AG08396 (cell line): Measurements from ENCODE around the gene KRTAP5-1.

Experiments used
- DNase-seq: peaks from one replicate; pipeline ENCODE4 v3.0.0; 2012; ENCODE audit warnings: low spot score, mixed read lengths

The KRTAP5-1 gene

DNA sequence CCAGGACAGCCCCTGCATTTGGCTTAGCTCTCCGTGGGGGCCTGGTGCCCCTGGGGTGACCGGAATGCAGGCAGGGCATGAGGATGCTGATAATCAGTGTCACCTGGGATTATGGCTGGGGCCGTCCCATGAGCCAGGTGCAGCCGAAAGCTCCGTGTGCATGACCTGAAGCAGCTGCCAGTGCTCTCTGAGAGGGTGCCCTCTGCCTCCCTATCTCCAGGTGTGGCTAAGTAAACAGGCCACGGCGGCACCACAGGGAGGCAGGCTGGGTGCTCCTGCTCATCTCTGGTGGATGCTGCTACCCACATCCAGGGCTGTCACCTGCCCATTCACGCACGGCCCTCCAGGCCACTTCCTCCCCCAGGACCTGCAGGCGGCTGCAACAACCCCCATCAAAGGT is 42.8 kb downstream of the KRTAP5-1 start:
- no peak for DNase-seq

DNA sequence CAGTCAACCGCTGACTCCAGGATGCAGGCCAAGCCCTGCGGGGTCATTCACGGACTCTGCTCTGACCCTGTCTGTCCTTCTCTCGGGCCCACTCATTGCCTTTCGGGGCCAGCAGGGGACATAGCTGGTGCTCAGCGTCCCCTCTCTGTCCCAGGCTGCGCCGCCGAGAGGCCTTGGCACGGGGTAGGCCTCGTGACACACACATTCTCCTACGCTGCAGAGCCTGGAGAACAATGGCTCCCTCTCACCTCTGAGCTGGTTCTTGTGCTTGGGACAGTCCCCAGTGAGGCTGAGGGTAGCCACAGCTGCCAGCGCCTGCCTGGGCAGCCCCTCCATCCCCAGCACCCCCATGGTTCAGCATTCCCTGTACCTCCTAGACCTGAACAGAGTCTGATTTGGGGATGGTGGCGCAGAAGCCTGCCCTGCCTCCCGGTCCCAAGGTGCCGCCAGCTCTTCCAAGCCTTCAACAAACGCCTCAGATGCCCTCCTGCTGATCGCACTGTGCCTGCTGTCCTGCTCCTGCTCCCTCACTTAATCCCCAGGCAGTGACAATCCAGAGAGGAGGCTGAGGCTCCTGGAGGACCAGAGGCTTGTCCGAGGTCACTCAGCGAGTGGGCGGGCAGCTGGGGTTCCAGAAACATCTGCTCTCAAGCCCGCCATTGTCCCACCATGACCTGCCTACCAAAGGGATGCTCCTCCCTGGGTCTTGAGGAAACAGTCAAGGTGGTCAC is 43.4 kb downstream of the KRTAP5-1 start:
- DNase-seq = no peak

DNA sequence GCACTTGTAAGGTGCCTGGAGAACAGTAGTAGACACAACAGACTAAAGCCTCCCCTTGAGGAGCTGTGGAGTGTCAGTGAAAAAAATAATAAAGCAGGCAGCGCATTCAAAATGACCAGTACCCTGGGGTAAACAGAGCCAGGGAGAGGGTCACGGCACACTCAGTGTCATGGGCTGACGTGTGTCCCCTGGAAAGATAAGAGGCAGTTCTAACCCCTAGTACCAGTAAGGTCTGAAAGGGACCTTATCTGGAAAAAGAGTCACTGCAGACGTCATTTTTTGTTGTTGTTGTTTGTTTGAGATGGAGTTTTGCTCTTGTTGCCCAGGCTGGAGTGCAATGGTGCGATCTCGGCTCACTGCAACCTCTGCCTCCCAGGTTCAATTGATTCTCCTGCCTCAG is 45.0 kb downstream of the KRTAP5-1 start:
- DNase-seq = no peak

DNA sequence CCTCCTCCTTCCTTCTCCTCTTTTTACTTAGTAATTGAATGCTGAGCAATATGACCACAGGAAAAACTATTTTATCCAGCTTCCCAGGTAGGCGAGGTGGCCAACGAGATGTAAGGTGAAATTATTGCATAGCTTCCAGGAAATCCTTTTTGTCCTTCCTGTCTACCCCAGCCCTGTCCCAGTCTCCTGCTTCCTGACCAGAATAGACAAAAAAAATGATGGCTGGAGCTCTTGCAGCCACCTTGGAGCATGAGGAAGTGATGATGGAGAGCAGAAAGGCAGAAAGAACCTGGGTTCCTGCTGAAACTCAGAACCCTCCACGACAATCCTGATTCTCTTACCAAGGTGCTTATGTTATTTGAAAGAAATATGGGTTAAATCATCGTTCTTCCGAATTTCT is 46.9 kb downstream of the KRTAP5-1 start:
- no peak for DNase-seq

DNA sequence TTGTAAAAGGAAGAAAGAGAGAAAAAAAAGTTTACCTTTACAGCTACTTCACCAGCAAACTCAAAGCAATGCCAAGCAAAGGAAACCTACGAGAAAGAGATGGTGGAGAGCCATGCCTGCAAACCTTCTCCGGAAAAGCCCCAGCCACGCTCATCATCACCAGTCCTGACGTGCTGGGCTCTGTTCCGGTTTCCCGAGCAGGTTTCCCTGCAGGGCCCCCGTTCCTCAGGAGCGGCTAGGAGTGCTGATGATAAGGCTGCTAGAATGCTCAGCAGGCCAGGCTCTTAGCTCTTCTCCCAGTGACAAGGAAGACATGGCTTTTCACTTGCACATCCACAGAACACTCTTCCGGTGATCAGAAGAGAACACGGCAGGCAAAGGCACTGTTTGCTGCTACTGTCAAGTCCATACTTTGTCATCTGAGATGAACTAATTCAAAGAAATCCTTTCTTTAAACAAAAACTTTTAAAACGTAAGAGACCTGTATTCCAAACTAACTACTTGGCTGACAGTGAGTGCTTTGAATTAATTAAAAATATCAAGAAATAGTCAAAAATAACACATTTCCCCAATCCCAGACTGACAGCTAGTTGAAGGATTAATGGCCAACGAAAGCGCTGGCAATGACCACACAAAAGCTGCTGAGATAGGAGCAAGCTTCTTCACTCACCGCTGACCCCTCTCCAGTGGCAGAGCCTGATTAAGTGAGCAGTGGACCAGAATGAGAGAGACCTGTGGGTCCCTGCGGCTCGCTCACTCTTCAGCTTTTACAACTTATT is 48.8 kb downstream of the KRTAP5-1 start:
- no peak for DNase-seq

DNA sequence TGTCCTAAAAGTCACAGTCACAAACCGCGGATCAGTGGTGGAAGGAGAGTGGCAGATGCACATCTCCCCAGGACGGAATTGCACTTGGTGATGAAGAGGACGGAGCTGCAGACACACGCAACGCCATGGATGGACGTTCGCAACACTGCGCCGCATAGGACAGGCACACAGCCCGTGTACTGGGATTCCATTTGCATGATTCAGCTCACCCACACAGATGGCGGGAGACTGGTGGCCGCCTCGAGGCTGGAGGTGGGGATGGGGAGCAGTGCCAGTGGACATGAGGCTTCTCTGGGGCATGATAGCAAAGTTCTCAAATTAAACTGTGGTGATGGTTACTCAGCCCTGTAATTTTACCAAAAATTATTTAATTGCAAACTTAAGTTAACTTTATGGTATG is 50.4 kb downstream of the KRTAP5-1 start:
- DNase-seq = peak; percentile 61
